ENCODE data around the gene LHCGR.
A peak's percentile ranks its signal among the peaks of the same experiment; 100 is the strongest.

Gene LHCGR

DNA sequence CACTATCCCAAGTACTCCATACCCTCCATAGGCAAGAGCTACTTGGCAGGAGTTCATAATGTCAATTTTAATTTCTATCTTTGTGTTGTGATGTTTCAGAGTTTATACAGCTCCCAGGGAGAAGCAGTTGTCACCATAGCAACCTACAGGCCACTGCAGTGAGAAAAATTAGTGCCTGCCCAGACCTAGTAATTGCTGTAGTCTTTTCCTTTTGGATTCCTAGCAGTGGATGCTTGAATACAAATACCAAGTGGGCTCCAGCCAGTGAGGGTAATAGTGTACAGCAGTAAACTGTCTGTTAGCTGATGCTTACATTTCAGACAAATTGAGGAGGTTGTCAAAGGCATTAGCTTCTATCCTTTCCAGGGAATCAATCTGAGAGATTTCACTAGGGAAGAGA is 26.7 kb downstream of the LHCGR start:
- no peak overlapping the region for H3K4me3 ChIP-seq (ENCODE audit: low read depth, low read length)
- no peak for DNase-seq (ENCODE audit: low read depth)
- TF ChIP-seq, protein P1, sequence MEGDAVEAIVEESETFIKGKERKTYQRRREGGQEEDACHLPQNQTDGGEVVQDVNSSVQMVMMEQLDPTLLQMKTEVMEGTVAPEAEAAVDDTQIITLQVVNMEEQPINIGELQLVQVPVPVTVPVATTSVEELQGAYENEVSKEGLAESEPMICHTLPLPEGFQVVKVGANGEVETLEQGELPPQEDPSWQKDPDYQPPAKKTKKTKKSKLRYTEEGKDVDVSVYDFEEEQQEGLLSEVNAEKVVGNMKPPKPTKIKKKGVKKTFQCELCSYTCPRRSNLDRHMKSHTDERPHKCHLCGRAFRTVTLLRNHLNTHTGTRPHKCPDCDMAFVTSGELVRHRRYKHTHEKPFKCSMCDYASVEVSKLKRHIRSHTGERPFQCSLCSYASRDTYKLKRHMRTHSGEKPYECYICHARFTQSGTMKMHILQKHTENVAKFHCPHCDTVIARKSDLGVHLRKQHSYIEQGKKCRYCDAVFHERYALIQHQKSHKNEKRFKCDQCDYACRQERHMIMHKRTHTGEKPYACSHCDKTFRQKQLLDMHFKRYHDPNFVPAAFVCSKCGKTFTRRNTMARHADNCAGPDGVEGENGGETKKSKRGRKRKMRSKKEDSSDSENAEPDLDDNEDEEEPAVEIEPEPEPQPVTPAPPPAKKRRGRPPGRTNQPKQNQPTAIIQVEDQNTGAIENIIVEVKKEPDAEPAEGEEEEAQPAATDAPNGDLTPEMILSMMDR (conservative IDR thresholded peaks at IDR 0.05; ENCODE audit: low read depth, low read length) = no peak

DNA sequence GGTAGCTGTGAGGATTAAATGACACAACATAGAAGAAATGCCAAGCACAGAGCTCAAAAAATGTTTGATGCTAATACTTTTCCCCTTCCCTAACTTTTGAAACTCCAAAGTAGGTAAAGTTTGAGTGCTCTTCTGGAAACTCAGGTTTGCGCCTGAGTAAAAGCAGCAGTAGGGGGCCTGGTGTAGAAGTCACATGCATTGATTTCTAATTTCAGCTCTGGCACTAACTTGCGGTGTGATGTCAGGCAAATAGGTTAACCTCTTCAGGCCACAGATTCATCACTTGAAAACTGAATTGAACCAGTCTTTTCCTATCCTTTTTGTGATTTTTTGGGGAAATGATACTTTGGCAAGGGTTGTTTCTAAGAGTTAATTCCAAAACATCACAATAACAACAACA is 27.2 kb downstream of the LHCGR start:
- TF ChIP-seq, protein P1 (conservative IDR thresholded peaks at IDR 0.05; ENCODE audit: low read depth, low read length) = no peak
- H3K4me3 ChIP-seq (ENCODE audit: low read depth, low read length) = no peak overlapping the region
- no peak for DNase-seq (ENCODE audit: low read depth)

DNA sequence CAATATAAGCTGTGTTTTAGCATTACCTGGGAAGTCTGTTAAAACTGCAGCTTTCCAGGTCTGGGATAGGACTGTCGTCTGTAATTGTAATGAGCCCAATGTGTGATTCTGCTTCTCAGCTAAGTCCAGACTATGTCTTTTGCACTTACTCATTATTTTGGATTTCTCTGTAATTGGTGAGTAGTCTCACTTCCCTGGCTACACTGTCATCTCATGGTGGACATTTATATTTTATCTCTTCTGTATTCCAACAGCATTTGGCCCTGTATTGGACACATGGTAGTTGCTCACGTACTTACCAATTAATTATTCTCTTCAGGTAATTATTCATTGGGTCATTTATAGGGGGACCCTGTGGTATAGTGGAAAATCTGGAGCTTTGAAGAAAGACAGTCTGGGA is 28.0 kb downstream of the LHCGR start:
- no peak overlapping the region for H3K4me3 ChIP-seq (ENCODE audit: low read depth, low read length)
- TF ChIP-seq, protein P1 (conservative IDR thresholded peaks at IDR 0.05; ENCODE audit: low read depth, low read length) = peak; percentile 34
- peak; percentile 60 for DNase-seq (ENCODE audit: low read depth)

DNA sequence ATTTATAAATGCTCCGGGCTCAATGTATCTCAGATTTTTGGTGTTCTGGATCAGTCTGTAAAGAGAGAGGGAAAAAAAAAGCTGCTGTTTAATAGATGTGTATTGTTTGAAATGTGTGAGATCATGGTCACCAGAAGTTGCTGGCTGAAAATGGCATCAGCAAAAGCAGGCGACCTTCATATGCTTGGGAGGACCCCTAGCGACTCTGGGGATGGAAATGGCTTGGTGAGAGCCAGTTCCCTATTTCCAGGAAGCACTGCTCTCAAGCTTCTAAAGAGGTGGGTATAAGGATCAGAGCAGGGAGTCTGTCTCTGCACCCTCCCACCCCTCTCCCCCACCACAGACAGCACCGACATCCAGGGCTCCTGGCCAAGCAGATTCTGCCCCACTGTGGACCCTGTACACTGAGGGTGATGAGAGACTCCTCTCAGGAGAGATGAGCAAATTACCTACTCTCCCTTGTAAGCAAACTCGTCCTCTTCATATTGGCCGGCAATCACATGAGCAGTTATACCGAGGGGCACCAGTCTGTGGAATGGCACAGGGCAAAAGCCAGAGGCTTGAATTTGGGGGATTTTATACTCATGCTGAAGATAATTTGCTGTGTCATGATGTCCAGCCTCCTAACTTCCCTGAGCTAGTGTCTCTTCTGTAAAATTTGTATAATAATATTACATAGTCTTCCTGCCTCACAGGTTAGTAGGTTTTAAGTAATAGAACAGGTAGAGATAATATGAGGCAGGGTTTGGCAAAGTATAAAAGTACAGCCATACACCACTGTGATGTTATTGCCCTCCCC is 29.6 kb downstream of the LHCGR start:
- H3K4me3 ChIP-seq (ENCODE audit: low read depth, low read length) = no peak overlapping the region
- TF ChIP-seq, protein P1 (conservative IDR thresholded peaks at IDR 0.05; ENCODE audit: low read depth, low read length) = peak; percentile 13
- DNase-seq (ENCODE audit: low read depth) = no peak

DNA sequence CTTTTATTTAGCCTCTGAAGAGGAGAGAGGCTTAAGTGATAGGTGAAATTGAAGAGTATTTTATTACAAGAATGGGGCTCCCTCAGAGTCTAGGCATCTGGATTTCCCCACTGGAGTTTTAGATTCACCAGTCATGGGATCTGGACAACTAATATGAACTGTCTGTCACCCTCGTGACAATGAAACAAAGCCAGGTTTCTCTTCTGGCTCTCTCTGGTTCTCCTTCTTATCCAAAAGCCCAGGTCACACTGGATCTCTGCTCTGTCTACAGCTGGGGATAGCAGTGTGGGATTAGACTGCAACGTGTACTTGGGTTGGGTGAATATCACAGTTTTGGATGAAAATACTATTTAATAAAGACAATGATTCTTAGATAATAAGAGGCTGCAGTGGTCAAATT is 31.2 kb downstream of the LHCGR start:
- TF ChIP-seq, protein P1 (conservative IDR thresholded peaks at IDR 0.05; ENCODE audit: low read depth, low read length) = no peak
- no peak for DNase-seq (ENCODE audit: low read depth)
- no peak overlapping the region for H3K4me3 ChIP-seq (ENCODE audit: low read depth, low read length)

DNA sequence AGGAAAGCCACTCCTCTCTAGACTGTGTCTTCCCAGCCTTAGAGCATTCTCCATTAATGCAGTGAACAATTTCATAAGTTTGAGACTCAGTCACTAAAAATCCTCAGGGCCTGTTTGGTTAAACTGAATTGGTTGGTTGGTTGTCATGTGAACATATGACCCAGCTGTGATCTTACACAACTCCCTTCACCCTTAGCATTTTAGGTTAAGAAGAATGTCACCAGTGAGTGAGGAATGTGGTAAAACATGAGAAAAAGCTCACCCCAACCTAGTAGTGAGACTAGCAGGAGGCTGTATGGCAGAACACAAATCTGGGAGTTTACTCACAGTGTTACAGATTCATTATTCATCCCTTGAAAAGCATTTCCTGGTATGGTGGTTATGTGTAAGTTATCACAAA is 32.4 kb downstream of the LHCGR start:
- no peak overlapping the region for H3K4me3 ChIP-seq (ENCODE audit: low read depth, low read length)
- DNase-seq (ENCODE audit: low read depth) = peak; percentile 95
- TF ChIP-seq, protein P1 (conservative IDR thresholded peaks at IDR 0.05; ENCODE audit: low read depth, low read length) = no peak

DNA sequence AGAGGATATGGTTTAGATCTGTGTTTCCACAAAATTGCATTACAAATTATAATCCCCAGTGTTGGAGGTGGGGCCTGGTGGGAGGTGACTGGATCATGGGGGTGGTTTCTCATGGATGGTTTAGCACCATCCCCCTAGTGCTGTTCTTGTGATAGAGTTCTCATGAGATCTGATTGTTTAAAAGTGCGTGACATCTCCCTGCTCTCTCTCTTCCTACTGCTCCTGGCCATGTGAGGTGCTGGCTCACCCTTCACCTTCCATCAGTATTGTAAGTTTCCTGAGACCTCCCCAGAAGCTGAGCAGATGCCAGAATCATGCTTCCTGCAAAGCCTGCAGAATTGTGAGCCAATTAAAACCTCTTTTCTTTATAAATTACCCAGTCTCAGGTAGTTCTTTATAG is 33.1 kb downstream of the LHCGR start:
- TF ChIP-seq, protein P1 (conservative IDR thresholded peaks at IDR 0.05; ENCODE audit: low read depth, low read length) = no peak
- H3K4me3 ChIP-seq (ENCODE audit: low read depth, low read length) = no peak overlapping the region
- peak; percentile 51 for DNase-seq (ENCODE audit: low read depth)

All from choroid plexus epithelial cell (primary cell).